ENCODE results near the gene C5orf58. TPM values are rescaled to one million over a fixed set of nuclear protein-coding genes. Genes with fewer than 3 reads are reported as not detected.

C5orf58 gene
- total and polyA plus RNA-seq, 7 donors, result not detected

- DNase-seq, result no peak
- peaks cover 0 to 10% (median 3%) of the 10 kb centered on the region in 4 donors for H3K4me1 ChIP-seq
- H3K27me3 ChIP-seq, result no peaks in the 10 kb centered on the region
- intact Hi-C loops (cut with DNase I), result loop anchor here (5.0 kb wide), 1 partner anchor 413 kb away; no protein-coding TSS in a partner anchor
- no peak overlapping the region for H3K27ac ChIP-seq
- H3K36me3 ChIP-seq, result no peaks in the 10 kb centered on the region
- 28 to 69% methylated on average over 2 of the region's 2 CpGs for WGBS, 2 donors
- TF ChIP-seq EP300 (IDR thresholded peaks at IDR 0.05), result no peak
- TF ChIP-seq POLR2AphosphoS5 (IDR thresholded peaks at IDR 0.05), result no peak
- no peak for TF ChIP-seq CTCF (IDR thresholded peaks at IDR 0.05)
- no peak for TF ChIP-seq POLR2A (IDR thresholded peaks at IDR 0.05)
- no peak overlapping the region for H3K4me3 ChIP-seq
- H3K9me3 ChIP-seq, result no peaks in the 10 kb centered on the region
Observed at GRCh38 chr5:170219615-170220014, 13.2 kb upstream of the C5orf58 start.

GRCh38 chr5:170220191-170220590 lies 12.6 kb upstream of the C5orf58 start:
- Histone ChIP-seq H3K27ac (peak overlapping the region in 1 of 4 donors; percentile 74), H3K9me3 (no peaks in the 10 kb centered on the region), H3K27me3 (no peaks in the 10 kb centered on the region), H3K36me3 (no peaks in the 10 kb centered on the region), H3K4me3 (no peak overlapping the region), H3K4me1 (peaks cover 0 to 10% (median 3%) of the 10 kb centered on the region in 4 donors)
- intact Hi-C loops (cut with DNase I), result loop anchor here (5.0 kb wide), 1 partner anchor 412 kb away; no protein-coding TSS in a partner anchor
- no peak for DNase-seq
- TF ChIP-seq POLR2A (IDR thresholded peaks at IDR 0.05) (no peak), POLR2AphosphoS5 (IDR thresholded peaks at IDR 0.05) (no peak), CTCF (IDR thresholded peaks at IDR 0.05) (no peak), EP300 (IDR thresholded peaks at IDR 0.05) (no peak)
- 62 to 76% methylated on average over 2 of the region's 2 CpGs for WGBS, 2 donors

GRCh38 chr5:170221327-170221741 lies 11.5 kb upstream of the C5orf58 start:
- Histone ChIP-seq H3K9me3 (no peaks in the 10 kb centered on the region), H3K27ac (peak overlapping the region in 3 of 4 donors; percentile 17 to 74 (median 19)), H3K36me3 (no peaks in the 10 kb centered on the region), H3K4me3 (no peak overlapping the region), H3K27me3 (no peaks in the 10 kb centered on the region), H3K4me1 (peaks cover 0 to 11% (median 5%) of the 10 kb centered on the region in 4 donors)
- WGBS, 2 donors, result 38 to 60% methylated on average over 6 of the region's 6 CpGs
- no peak for DNase-seq
- intact Hi-C loops (cut with DNase I), result loop anchor here (5.0 kb wide), 1 partner anchor 411 kb away; no protein-coding TSS in a partner anchor
- no peak for TF ChIP-seq EP300 (IDR thresholded peaks at IDR 0.05)
- TF ChIP-seq CTCF (IDR thresholded peaks at IDR 0.05), result no peak
- TF ChIP-seq POLR2A (IDR thresholded peaks at IDR 0.05), result no peak
- TF ChIP-seq POLR2AphosphoS5 (IDR thresholded peaks at IDR 0.05), result no peak

GRCh38 chr5:170223360-170223759 lies 9.4 kb upstream of the C5orf58 start:
- H3K9me3 ChIP-seq, result no peaks in the 10 kb centered on the region
- no peaks in the 10 kb centered on the region for H3K36me3 ChIP-seq
- TF ChIP-seq POLR2A (IDR thresholded peaks at IDR 0.05) (no peak), EP300 (IDR thresholded peaks at IDR 0.05) (no peak), POLR2AphosphoS5 (IDR thresholded peaks at IDR 0.05) (no peak), CTCF (IDR thresholded peaks at IDR 0.05) (no peak)
- no peaks in the 10 kb centered on the region for H3K27me3 ChIP-seq
- intact Hi-C loops (cut with DNase I), result loop anchor here (5.0 kb wide), 1 partner anchor 409 kb away; no protein-coding TSS in a partner anchor
- H3K4me3 ChIP-seq, result no peak overlapping the region
- H3K4me1 ChIP-seq, result peaks cover 0 to 14% (median 5%) of the 10 kb centered on the region in 4 donors
- peak overlapping the region in 1 of 4 donors; percentile 31 for H3K27ac ChIP-seq
- no peak for DNase-seq

GRCh38 chr5:170223906-170224305 lies 8.9 kb upstream of the C5orf58 start:
- H3K9me3 ChIP-seq, result no peaks in the 10 kb centered on the region
- intact Hi-C loops (cut with DNase I), result loop anchor here (5.0 kb wide), 1 partner anchor 408 kb away; no protein-coding TSS in a partner anchor
- peaks cover 0 to 15% (median 6%) of the 10 kb centered on the region in 4 donors for H3K4me1 ChIP-seq
- TF ChIP-seq CTCF (IDR thresholded peaks at IDR 0.05) (no peak), POLR2A (IDR thresholded peaks at IDR 0.05) (no peak), POLR2AphosphoS5 (IDR thresholded peaks at IDR 0.05) (no peak), EP300 (IDR thresholded peaks at IDR 0.05) (no peak)
- H3K27me3 ChIP-seq, result no peaks in the 10 kb centered on the region
- no peaks in the 10 kb centered on the region for H3K36me3 ChIP-seq
- no peak overlapping the region for H3K27ac ChIP-seq
- 73 to 79% methylated on average over 5 of the region's 5 CpGs for WGBS, 2 donors
- H3K4me3 ChIP-seq, result no peak overlapping the region
- no peak for DNase-seq
